ENCODE results near the gene SPPL2C.

Gene SPPL2C

GRCh38 chr17:45850468-45850867 lies 5.8 kb downstream of the SPPL2C start:
- TF ChIP-seq ZFX (IDR thresholded peaks at IDR 0.05): no peak
- TF ChIP-seq CTCF (conservative IDR thresholded peaks at IDR 0.05): no peak
- H3K27ac ChIP-seq: no peak overlapping the region

- H3K27ac ChIP-seq: no peak overlapping the region
- TF ChIP-seq CTCF (conservative IDR thresholded peaks at IDR 0.05) (no peak), ZFX (IDR thresholded peaks at IDR 0.05) (no peak)
Observed at GRCh38 chr17:45851022-45851421, 6.3 kb downstream of the SPPL2C start.

- TF ChIP-seq CTCF (conservative IDR thresholded peaks at IDR 0.05) (no peak), ZFX (IDR thresholded peaks at IDR 0.05) (no peak)
- H3K27ac ChIP-seq: no peak overlapping the region
Observed at GRCh38 chr17:45851464-45851863, 6.8 kb downstream of the SPPL2C start.

- H3K27ac ChIP-seq: no peak overlapping the region
- TF ChIP-seq CTCF (conservative IDR thresholded peaks at IDR 0.05) (no peak), ZFX (IDR thresholded peaks at IDR 0.05) (no peak)
Observed at GRCh38 chr17:45851873-45852272, 7.2 kb downstream of the SPPL2C start.

- H3K27ac ChIP-seq: no peak overlapping the region
- TF ChIP-seq ZFX (IDR thresholded peaks at IDR 0.05): no peak
- TF ChIP-seq CTCF (conservative IDR thresholded peaks at IDR 0.05): peak; percentile 94
Observed at GRCh38 chr17:45852535-45853297, 8.0 kb downstream of the SPPL2C start.

GRCh38 chr17:45854209-45854608 lies 9.5 kb downstream of the SPPL2C start:
- no peak overlapping the region for H3K27ac ChIP-seq
- no peak for TF ChIP-seq ZFX (IDR thresholded peaks at IDR 0.05)
- TF ChIP-seq CTCF (conservative IDR thresholded peaks at IDR 0.05): no peak

GRCh38 chr17:45855691-45856336 lies 11.1 kb downstream of the SPPL2C start:
- TF ChIP-seq ZFX (IDR thresholded peaks at IDR 0.05) (no peak), CTCF (conservative IDR thresholded peaks at IDR 0.05) (no peak)
- no peak overlapping the region for H3K27ac ChIP-seq
